Fibroblast of lung (primary cell): ENCODE measurements around the gene FDXACB1. TPM values are rescaled to one million over a fixed set of nuclear protein-coding genes. Genes with fewer than 3 reads are reported as not detected.
A peak's percentile ranks its signal among the peaks of the same experiment; 100 is the strongest.

ENCODE experiments used
- DNase-seq, 2 donors: peaks; one replicate each; pipeline versions ENCODE4 v3.0.0 to v3.0.0-alpha.2; 2010; ENCODE audit warnings: low read depth in 2 of 2
- H2AFZ ChIP-seq: 2 replicates; pipeline ENCODE4 v1.5.1; 2012; ENCODE audit warnings: low read length, control low read depth, inconsistent platforms
- H3K27ac ChIP-seq: 2 replicates; pipeline ENCODE4 v1.5.1; 2011; ENCODE audit warnings: low read length, control low read depth; ENCODE audit not compliant: insufficient read depth
- H3K27me3 ChIP-seq: 2 replicates; pipeline ENCODE4 v1.5.1; 2011; ENCODE audit warnings: mild to moderate bottlenecking, low read length; ENCODE audit not compliant: control insufficient read depth, insufficient read depth
- H3K36me3 ChIP-seq: 2 replicates; pipeline ENCODE4 v1.5.1; 2011; ENCODE audit warnings: low read length; ENCODE audit not compliant: control insufficient read depth, insufficient read depth
- H3K4me1 ChIP-seq: 2 replicates; pipeline ENCODE4 v1.5.1; 2011; ENCODE audit warnings: low read length; ENCODE audit not compliant: control insufficient read depth, insufficient read depth; ENCODE audit errors: extremely low read depth
- H3K4me2 ChIP-seq: 2 replicates; pipeline ENCODE4 v1.5.1; 2011; ENCODE audit warnings: low read length, control low read depth; ENCODE audit not compliant: insufficient read depth; ENCODE audit errors: extremely low read depth
- H3K4me3 ChIP-seq, 4 experiments: fragments of 200-600 bp in 1 of 4; sonication (generic) in 1 of 4; replicated peaks in 1 of 4; 2 replicates each; pipeline ENCODE4 v1.5.1; 2011 to 2016; ENCODE audit warnings: low read length in 4 of 4, low read depth in 3 of 4, mild to moderate bottlenecking in 3 of 4, control low read depth in 2 of 4, inconsistent platforms in 1 of 4, mixed read lengths in 1 of 4; ENCODE audit not compliant: insufficient read depth in 1 of 4; ENCODE audit errors: control extremely low read depth in 1 of 4
- H3K79me2 ChIP-seq: 2 replicates; pipeline ENCODE4 v1.5.1; 2012; ENCODE audit warnings: mild to moderate bottlenecking, low read length, inconsistent platforms; ENCODE audit not compliant: control insufficient read depth, insufficient read depth
- H3K9ac ChIP-seq: 2 replicates; pipeline ENCODE4 v1.5.1; 2011; ENCODE audit warnings: mild to moderate bottlenecking, low read length, control low read depth; ENCODE audit not compliant: insufficient read depth
- H3K9me3 ChIP-seq: 2 replicates; pipeline ENCODE4 v1.5.1; 2012; ENCODE audit warnings: low read depth, low read length; ENCODE audit not compliant: control insufficient read depth, insufficient read depth
- H4K20me1 ChIP-seq: 2 replicates; pipeline ENCODE4 v1.5.1; 2011; ENCODE audit warnings: low read length; ENCODE audit not compliant: control insufficient read depth, insufficient read depth; ENCODE audit errors: extremely low read depth
- CTCF ChIP-seq, 2 donors: IDR thresholded peaks in 1 of 2; conservative IDR thresholded peaks in 1 of 2; 1 replicate in 1 of 2; 2 replicates in 1 of 2; pipeline ENCODE4 v1.5.1; 2011 to 2012; ENCODE audit warnings: low read length in 2 of 2, control low read depth in 1 of 2, inconsistent platforms in 1 of 2, low read depth in 1 of 2, mild to moderate bottlenecking in 1 of 2
- EZH2 ChIP-seq: IDR thresholded peaks from 2 replicates; pipeline ENCODE4 v1.5.1; 2012; ENCODE audit warnings: low read length, control low read depth, mild to moderate bottlenecking; ENCODE audit errors: missing control alignments
- polyA plus RNA-seq, 2 donors: library from polyadenylated mRNA; depleted of rRNA in 1 of 2; stranded (reverse) in 1 of 2; unstranded in 1 of 2; fragments of >200 nt; gene quantifications; 2 replicates each; pipeline ENCODE4 v1.2.1, GENCODE V29; 2011 to 2012; ENCODE audit warnings: missing spikeins in 1 of 2
- total RNA-seq: library from RNA; depleted of rRNA; stranded (reverse); fragments of >200 nt; gene quantifications from 2 replicates; pipeline ENCODE4 v1.2.1, GENCODE V29; 2014

The FDXACB1 gene
- total and polyA plus RNA-seq, 2 donors (not counting 1 experiment from before 2014, with no cell fraction given) = 1.7 to 1.8 TPM

GRCh38 chr11:111846063-111846462, 32.9 kb downstream of the FDXACB1 start:
- Histone ChIP-seq H3K4me2 (no peak overlapping the region), H3K4me3 (no peak overlapping the region), H3K27ac (peak overlapping the region; percentile 70), H3K4me1 (peaks cover 15% of the 10 kb centered on the region), H4K20me1 (no peaks in the 10 kb centered on the region), H2AFZ (no peak overlapping the region), H3K27me3 (no peaks in the 10 kb centered on the region), H3K79me2 (no peaks in the 10 kb centered on the region), H3K9me3 (no peaks in the 10 kb centered on the region), H3K36me3 (peaks cover 2% of the 10 kb centered on the region), H3K9ac (no peak overlapping the region)
- TF ChIP-seq EZH2 (no peak), CTCF (conservative IDR thresholded peaks at IDR 0.05 in 1 of 2, IDR thresholded peaks at IDR 0.05 in 1 of 2; ENCODE audit: low read depth in 1 of 2, low read length in 2 of 2) (no peak)
- DNase-seq = peak; percentile 22 to 81

GRCh38 chr11:111845276-111846028, 33.5 kb downstream of the FDXACB1 start:
- Histone ChIP-seq H4K20me1 (no peaks in the 10 kb centered on the region), H2AFZ (no peak overlapping the region), H3K36me3 (peaks cover 2% of the 10 kb centered on the region), H3K27me3 (no peaks in the 10 kb centered on the region), H3K4me2 (no peak overlapping the region), H3K79me2 (no peaks in the 10 kb centered on the region), H3K4me1 (peaks cover 15% of the 10 kb centered on the region), H3K9ac (no peak overlapping the region), H3K27ac (no peak overlapping the region), H3K4me3 (no peak overlapping the region), H3K9me3 (no peaks in the 10 kb centered on the region)
- no peak for DNase-seq
- no peak for TF ChIP-seq CTCF (conservative IDR thresholded peaks at IDR 0.05 in 1 of 2, IDR thresholded peaks at IDR 0.05 in 1 of 2; ENCODE audit: low read depth in 1 of 2, low read length in 2 of 2)
- no peak for TF ChIP-seq EZH2

GRCh38 chr11:111843661-111844060, 35.3 kb downstream of the FDXACB1 start:
- no peak overlapping the region for H3K4me2 ChIP-seq
- TF ChIP-seq EZH2 = no peak
- no peak for TF ChIP-seq CTCF (conservative IDR thresholded peaks at IDR 0.05 in 1 of 2, IDR thresholded peaks at IDR 0.05 in 1 of 2; ENCODE audit: low read depth in 1 of 2, low read length in 2 of 2)
- no peak overlapping the region for H3K9ac ChIP-seq
- peaks cover 2% of the 10 kb centered on the region for H3K36me3 ChIP-seq
- H3K4me3 ChIP-seq = no peak overlapping the region
- no peak overlapping the region for H2AFZ ChIP-seq
- no peaks in the 10 kb centered on the region for H3K9me3 ChIP-seq
- peaks cover 2% of the 10 kb centered on the region for H4K20me1 ChIP-seq
- H3K27ac ChIP-seq = no peak overlapping the region
- DNase-seq = no peak
- peaks cover 15% of the 10 kb centered on the region for H3K4me1 ChIP-seq
- H3K79me2 ChIP-seq = no peaks in the 10 kb centered on the region
- no peaks in the 10 kb centered on the region for H3K27me3 ChIP-seq
